Caco-2 (cell line): ENCODE results near the gene SAG. TPM values are rescaled to one million over a fixed set of nuclear protein-coding genes. Genes with fewer than 3 reads are reported as not detected.

Experiments used
- BruUV-seq: library from RNA; stranded (reverse); fragments of 400-500 nt; replicated peaks from 2 replicates; lab custom pipeline; 2021; lab: Mats Ljungman, UMichigan
- CTCF ChIA-PET: fragments of 300-600 bp; sonication (Branson Sonifier 250); formaldehyde crosslinking; loops from one replicate; lab custom pipeline; 2022; ENCODE audit warnings: antibody characterized with exemption; lab: Charles Lee
- POLR2A ChIA-PET: fragments of 300-600 bp; sonication (Branson Sonifier 250); formaldehyde crosslinking; loops from one replicate; lab custom pipeline; 2022; ENCODE audit warnings: antibody characterized with exemption; lab: Charles Lee
- DNase-seq, 2 experiments: peaks; one replicate each; pipeline versions ENCODE4 v3.0.0 to v3.0.0-alpha.2; 2020 to 2022
- H3K27me3 ChIP-seq: replicated peaks from 2 replicates; pipeline ENCODE4 v1.6.0; 2011; ENCODE audit warnings: low read length; ENCODE audit not compliant: control insufficient read depth, insufficient read depth
- H3K36me3 ChIP-seq: 2 replicates; pipeline ENCODE4 v1.5.1; 2011; ENCODE audit warnings: low read length; ENCODE audit not compliant: control insufficient read depth, insufficient read depth
- H3K4me1 ChIP-seq: fragments of 250-450 bp; sonication (Bioruptor Pico); 2 replicates; pipeline ENCODE4 v1.5.1; 2020; ENCODE audit warnings: mild to moderate bottlenecking
- H3K4me3 ChIP-seq: 2 replicates; pipeline ENCODE4 v1.5.1; 2011; ENCODE audit warnings: low read depth, mild to moderate bottlenecking, control low read depth, low read length
- H3K9me3 ChIP-seq: fragments of 250-450 bp; sonication (Bioruptor Pico); 2 replicates; pipeline ENCODE4 v1.5.1; 2020; ENCODE audit warnings: mild to moderate bottlenecking, moderate library complexity
- H3K27ac Mint-ChIP-seq: one replicate; pipeline ENCODE4 v1.8.0; 2022; ENCODE audit warnings: mixed read lengths; ENCODE audit not compliant: unreplicated experiment
- H3K27me3 Mint-ChIP-seq: one replicate; pipeline ENCODE4 v1.8.0; 2022; ENCODE audit warnings: mixed read lengths; ENCODE audit not compliant: insufficient read depth, unreplicated experiment
- H3K36me3 Mint-ChIP-seq: one replicate; pipeline ENCODE4 v1.8.0; 2022; ENCODE audit warnings: mild to moderate bottlenecking, mixed read lengths; ENCODE audit not compliant: insufficient read depth, unreplicated experiment
- H3K4me1 Mint-ChIP-seq: one replicate; pipeline ENCODE4 v1.8.0; 2022; ENCODE audit warnings: low read depth, mixed read lengths; ENCODE audit not compliant: unreplicated experiment
- H3K4me3 Mint-ChIP-seq: one replicate; pipeline ENCODE4 v1.8.0; 2022; ENCODE audit warnings: mild to moderate bottlenecking, moderate library complexity, mixed read lengths; ENCODE audit not compliant: unreplicated experiment
- H3K9me3 Mint-ChIP-seq: one replicate; pipeline ENCODE4 v1.8.0; 2022; ENCODE audit warnings: mixed read lengths; ENCODE audit not compliant: unreplicated experiment
- intact Hi-C: fragments of 100-400 bp; cut with micrococcal nuclease; formaldehyde crosslinking; loops from one replicate; pipeline ENCODE4 v1.10.0; 2022; ENCODE audit not compliant: unreplicated experiment
- total RNA-seq: library from RNA; stranded (reverse); gene quantifications from 2 replicates; pipeline ENCODE4 v1.2.3, GENCODE V29; 2022
- TF ChIP-seq, protein P1 (sequence below), 2 experiments: fragments of 200-600 bp in 1 of 2; IDR thresholded peaks; 1 replicate in 1 of 2; 2 replicates in 1 of 2; pipeline versions ENCODE4 v1.5.1 to v1.8.0; 2011 to 2022; ENCODE audit warnings: antibody characterized with exemption in 1 of 2, control low read depth in 1 of 2, inconsistent platforms in 1 of 2, low read depth in 1 of 2, low read length in 1 of 2, mild to moderate bottlenecking in 1 of 2, moderate library complexity in 1 of 2; ENCODE audit not compliant: insufficient read depth in 1 of 2, severe bottlenecking in 1 of 2, unreplicated experiment in 1 of 2

The SAG gene
- total RNA-seq, 1 experiment from 2014 or later, result not detected

- H3K9me3 Mint-ChIP-seq, result no peaks in the 10 kb centered on the region
These were observed 43.1 kb downstream of the SAG start for GRCh38 chr2:233350708-233351107.

DNA sequence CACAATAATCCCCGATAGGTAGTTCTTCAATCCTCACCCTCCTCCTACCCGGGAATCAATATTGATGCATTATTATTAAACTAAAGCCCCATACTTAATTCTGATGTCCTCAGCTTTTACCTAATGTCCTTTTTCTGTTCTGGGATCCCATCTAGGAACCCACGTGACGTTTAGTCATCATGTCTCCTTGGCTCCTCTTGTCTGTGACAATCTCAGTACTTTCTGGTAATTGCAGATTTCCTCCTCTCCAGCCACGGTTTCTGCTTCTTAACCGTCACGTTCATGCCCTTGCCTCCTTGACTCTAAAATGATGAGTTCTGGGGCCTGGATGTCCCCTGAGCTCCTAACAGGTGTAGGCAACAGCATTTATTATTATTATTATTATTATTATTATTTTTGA is 43.8 kb downstream of the SAG start:
- BruUV-seq, result no TSS peak
- Histone ChIP-seq H3K9me3 (no peaks in the 10 kb centered on the region), H3K4me1 (peaks cover 66% of the 10 kb centered on the region), H3K27me3 (no peaks in the 10 kb centered on the region), H3K36me3 (no peaks in the 10 kb centered on the region), H3K4me3 (no peak overlapping the region)
- no peak for DNase-seq
- ChIA-PET POLR2A (no interaction called here), CTCF (no interaction called here)
- peaks cover 14% of the 10 kb centered on the region for H3K36me3 Mint-ChIP-seq
- no peaks in the 10 kb centered on the region for H3K9me3 Mint-ChIP-seq
- no peak overlapping the region for H3K4me3 Mint-ChIP-seq
- no peaks in the 10 kb centered on the region for H3K27me3 Mint-ChIP-seq
- peaks cover 60% of the 10 kb centered on the region for H3K4me1 Mint-ChIP-seq
- peak overlapping the region; percentile 68 for H3K27ac Mint-ChIP-seq
- TF ChIP-seq, protein P1, sequence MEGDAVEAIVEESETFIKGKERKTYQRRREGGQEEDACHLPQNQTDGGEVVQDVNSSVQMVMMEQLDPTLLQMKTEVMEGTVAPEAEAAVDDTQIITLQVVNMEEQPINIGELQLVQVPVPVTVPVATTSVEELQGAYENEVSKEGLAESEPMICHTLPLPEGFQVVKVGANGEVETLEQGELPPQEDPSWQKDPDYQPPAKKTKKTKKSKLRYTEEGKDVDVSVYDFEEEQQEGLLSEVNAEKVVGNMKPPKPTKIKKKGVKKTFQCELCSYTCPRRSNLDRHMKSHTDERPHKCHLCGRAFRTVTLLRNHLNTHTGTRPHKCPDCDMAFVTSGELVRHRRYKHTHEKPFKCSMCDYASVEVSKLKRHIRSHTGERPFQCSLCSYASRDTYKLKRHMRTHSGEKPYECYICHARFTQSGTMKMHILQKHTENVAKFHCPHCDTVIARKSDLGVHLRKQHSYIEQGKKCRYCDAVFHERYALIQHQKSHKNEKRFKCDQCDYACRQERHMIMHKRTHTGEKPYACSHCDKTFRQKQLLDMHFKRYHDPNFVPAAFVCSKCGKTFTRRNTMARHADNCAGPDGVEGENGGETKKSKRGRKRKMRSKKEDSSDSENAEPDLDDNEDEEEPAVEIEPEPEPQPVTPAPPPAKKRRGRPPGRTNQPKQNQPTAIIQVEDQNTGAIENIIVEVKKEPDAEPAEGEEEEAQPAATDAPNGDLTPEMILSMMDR (IDR thresholded peaks at IDR 0.05; ENCODE audit: insufficient read depth in 1 of 2, low read depth in 1 of 2, low read length in 1 of 2, severe bottlenecking in 1 of 2, unreplicated experiment in 1 of 2), result no peak
- intact Hi-C loops, result loop anchor here (10.0 kb wide), 1 partner anchor 93 kb away; no protein-coding TSS in a partner anchor

More at GRCh38 chr2:233350708-233351107, 43.1 kb downstream of the SAG start:
- intact Hi-C loops, result loop anchor here (10.0 kb wide), 1 partner anchor 94 kb away; no protein-coding TSS in a partner anchor
- ChIA-PET CTCF (no interaction called here), POLR2A (no interaction called here)
- Mint-ChIP-seq H3K27ac (peak overlapping the region; percentile 68), H3K4me1 (peaks cover 56% of the 10 kb centered on the region), H3K36me3 (peaks cover 7% of the 10 kb centered on the region), H3K27me3 (no peaks in the 10 kb centered on the region), H3K4me3 (no peak overlapping the region)
- Histone ChIP-seq H3K9me3 (no peaks in the 10 kb centered on the region), H3K36me3 (no peaks in the 10 kb centered on the region), H3K4me3 (no peak overlapping the region), H3K4me1 (peaks cover 61% of the 10 kb centered on the region), H3K27me3 (no peaks in the 10 kb centered on the region)
- peak; percentile 36 to 58 for DNase-seq
- TF ChIP-seq, protein P1 (IDR thresholded peaks at IDR 0.05; ENCODE audit: insufficient read depth in 1 of 2, low read depth in 1 of 2, low read length in 1 of 2, severe bottlenecking in 1 of 2, unreplicated experiment in 1 of 2), result no peak
- no TSS peak for BruUV-seq

GRCh38 chr2:233352141-233352842 is 44.7 kb downstream of the SAG start:
- H3K4me3 Mint-ChIP-seq, result no peak overlapping the region
- intact Hi-C loops, result loop anchor here (10.0 kb wide), 1 partner anchor 93 kb away; no protein-coding TSS in a partner anchor
- H3K36me3 Mint-ChIP-seq, result peaks cover 23% of the 10 kb centered on the region
- no peaks in the 10 kb centered on the region for H3K27me3 ChIP-seq
- ChIA-PET CTCF (no interaction called here), POLR2A (no interaction called here)
- TF ChIP-seq, protein P1 (IDR thresholded peaks at IDR 0.05; ENCODE audit: insufficient read depth in 1 of 2, low read depth in 1 of 2, low read length in 1 of 2, severe bottlenecking in 1 of 2, unreplicated experiment in 1 of 2), result no peak
- H3K27me3 Mint-ChIP-seq, result no peaks in the 10 kb centered on the region
- H3K9me3 Mint-ChIP-seq, result no peaks in the 10 kb centered on the region
- BruUV-seq, result no TSS peak
- H3K4me1 ChIP-seq, result peaks cover 67% of the 10 kb centered on the region
- DNase-seq, result no peak
- peaks cover 56% of the 10 kb centered on the region for H3K4me1 Mint-ChIP-seq
- no peaks in the 10 kb centered on the region for H3K36me3 ChIP-seq
- H3K4me3 ChIP-seq, result no peak overlapping the region
- no peaks in the 10 kb centered on the region for H3K9me3 ChIP-seq
- H3K27ac Mint-ChIP-seq, result peak overlapping the region; percentile 68
